Neural progenitor cell (in vitro differentiated cells): ENCODE measurements around the gene AP4E1.

Experiments used
- EZH2 ChIP-seq: fragments of 200-600 bp; sonication (generic); IDR thresholded peaks from 2 replicates; pipeline ENCODE4 v1.6.1; 2017; ENCODE audit warnings: antibody characterized with exemption, mild to moderate bottlenecking, moderate library complexity
- EZH2phosphoT487 ChIP-seq: fragments of 200-600 bp; sonication (generic); IDR thresholded peaks from 2 replicates; pipeline ENCODE4 v1.6.1; 2017; ENCODE audit warnings: antibody characterized with exemption
- TF ChIP-seq, protein P1 (sequence below): fragments of 200-600 bp; sonication (generic); IDR thresholded peaks from 2 replicates; pipeline ENCODE4 v1.5.1; 2017; ENCODE audit warnings: antibody characterized with exemption, mild to moderate bottlenecking

DNA sequence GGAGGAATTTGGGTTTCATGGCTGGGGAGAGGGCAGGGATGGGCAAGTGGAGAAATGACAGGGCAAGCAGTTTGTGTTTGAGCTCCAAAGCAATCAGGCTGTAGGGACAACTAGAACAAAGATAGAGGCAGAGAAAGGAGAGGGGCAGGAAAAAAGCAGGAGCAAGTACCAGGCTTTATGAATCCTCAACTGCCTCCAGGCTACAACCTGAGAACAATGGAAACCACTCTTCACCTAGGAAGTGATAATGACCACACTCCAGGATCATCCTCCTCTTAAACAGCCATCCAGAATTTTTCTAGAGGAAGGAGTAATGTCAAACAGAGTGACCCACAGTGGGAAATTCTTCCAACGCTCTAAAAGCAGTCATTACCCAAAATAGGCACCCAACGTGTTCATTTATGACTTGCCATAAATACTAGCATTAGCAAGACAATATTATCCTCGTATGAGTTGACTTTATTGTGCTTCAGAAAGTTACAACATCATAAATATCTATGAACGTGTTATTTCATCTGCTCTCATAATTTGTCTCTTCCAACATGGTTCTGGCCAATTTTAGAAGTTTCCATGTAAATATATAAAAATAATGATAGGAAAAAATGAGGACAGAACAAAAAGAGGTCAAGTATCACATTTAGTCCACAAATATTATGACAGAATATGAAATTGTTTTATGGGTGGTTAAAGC lies 135.7 kb downstream of the AP4E1 start:
- TF ChIP-seq EZH2: no peak
- TF ChIP-seq, protein P1, sequence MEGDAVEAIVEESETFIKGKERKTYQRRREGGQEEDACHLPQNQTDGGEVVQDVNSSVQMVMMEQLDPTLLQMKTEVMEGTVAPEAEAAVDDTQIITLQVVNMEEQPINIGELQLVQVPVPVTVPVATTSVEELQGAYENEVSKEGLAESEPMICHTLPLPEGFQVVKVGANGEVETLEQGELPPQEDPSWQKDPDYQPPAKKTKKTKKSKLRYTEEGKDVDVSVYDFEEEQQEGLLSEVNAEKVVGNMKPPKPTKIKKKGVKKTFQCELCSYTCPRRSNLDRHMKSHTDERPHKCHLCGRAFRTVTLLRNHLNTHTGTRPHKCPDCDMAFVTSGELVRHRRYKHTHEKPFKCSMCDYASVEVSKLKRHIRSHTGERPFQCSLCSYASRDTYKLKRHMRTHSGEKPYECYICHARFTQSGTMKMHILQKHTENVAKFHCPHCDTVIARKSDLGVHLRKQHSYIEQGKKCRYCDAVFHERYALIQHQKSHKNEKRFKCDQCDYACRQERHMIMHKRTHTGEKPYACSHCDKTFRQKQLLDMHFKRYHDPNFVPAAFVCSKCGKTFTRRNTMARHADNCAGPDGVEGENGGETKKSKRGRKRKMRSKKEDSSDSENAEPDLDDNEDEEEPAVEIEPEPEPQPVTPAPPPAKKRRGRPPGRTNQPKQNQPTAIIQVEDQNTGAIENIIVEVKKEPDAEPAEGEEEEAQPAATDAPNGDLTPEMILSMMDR: no peak
- TF ChIP-seq EZH2phosphoT487: no peak
